ENCODE measurements around the gene PACSIN2. TPM values are rescaled to one million over a fixed set of nuclear protein-coding genes. Genes with fewer than 3 reads are reported as not detected.

The PACSIN2 gene
- total RNA-seq, 1 donor from 2014 or later: 49.8 TPM

- no peak for TF ChIP-seq CTCF (IDR thresholded peaks at IDR 0.05; ENCODE audit: insufficient read depth, low read length, severe bottlenecking)
- DNase-seq (ENCODE audit: low read depth) (no peak), FAIRE-seq (no peak)
- H3K36me3 ChIP-seq (ENCODE audit: control insufficient read depth, insufficient read depth, low read length): no peaks in the 10 kb centered on the region
- H3K4me3 ChIP-seq (ENCODE audit: low read depth, low read length): no peak overlapping the region
- no peaks in the 10 kb centered on the region for H3K27me3 ChIP-seq (ENCODE audit: control insufficient read depth, insufficient read depth, low read length)
These were observed 6.0 kb downstream of the PACSIN2 start for GRCh38 chr22:43008921-43009320.

GRCh38 chr22:43008509-43008908 lies 6.4 kb downstream of the PACSIN2 start:
- Histone ChIP-seq H3K4me3 (ENCODE audit: low read depth, low read length) (no peak overlapping the region), H3K36me3 (ENCODE audit: control insufficient read depth, insufficient read depth, low read length) (no peaks in the 10 kb centered on the region), H3K27me3 (ENCODE audit: control insufficient read depth, insufficient read depth, low read length) (no peaks in the 10 kb centered on the region)
- FAIRE-seq (no peak), DNase-seq (ENCODE audit: low read depth) (no peak)
- TF ChIP-seq CTCF (IDR thresholded peaks at IDR 0.05; ENCODE audit: insufficient read depth, low read length, severe bottlenecking): no peak

- DNase-seq (ENCODE audit: low read depth) (no peak), FAIRE-seq (no peak)
- H3K36me3 ChIP-seq (ENCODE audit: control insufficient read depth, insufficient read depth, low read length): no peaks in the 10 kb centered on the region
- H3K27me3 ChIP-seq (ENCODE audit: control insufficient read depth, insufficient read depth, low read length): no peaks in the 10 kb centered on the region
- H3K4me3 ChIP-seq (ENCODE audit: low read depth, low read length): no peak overlapping the region
- TF ChIP-seq CTCF (IDR thresholded peaks at IDR 0.05; ENCODE audit: insufficient read depth, low read length, severe bottlenecking): no peak
These were observed 7.3 kb downstream of the PACSIN2 start for GRCh38 chr22:43007519-43008102.

GRCh38 chr22:43006753-43007152 lies 8.2 kb downstream of the PACSIN2 start:
- FAIRE-seq: no peak
- Histone ChIP-seq H3K27me3 (ENCODE audit: control insufficient read depth, insufficient read depth, low read length) (no peaks in the 10 kb centered on the region), H3K36me3 (ENCODE audit: control insufficient read depth, insufficient read depth, low read length) (no peaks in the 10 kb centered on the region), H3K4me3 (ENCODE audit: low read depth, low read length) (no peak overlapping the region)
- TF ChIP-seq CTCF (IDR thresholded peaks at IDR 0.05; ENCODE audit: insufficient read depth, low read length, severe bottlenecking): no peak
- DNase-seq (ENCODE audit: low read depth): no peak

- FAIRE-seq: no peak
- DNase-seq (ENCODE audit: low read depth): no peak
These were observed 8.9 kb downstream of the PACSIN2 start for GRCh38 chr22:43006016-43006505.

More at GRCh38 chr22:43006016-43006505, 8.9 kb downstream of the PACSIN2 start:
- H3K36me3 ChIP-seq (ENCODE audit: control insufficient read depth, insufficient read depth, low read length): no peaks in the 10 kb centered on the region
- no peak for TF ChIP-seq CTCF (IDR thresholded peaks at IDR 0.05; ENCODE audit: insufficient read depth, low read length, severe bottlenecking)
- no peaks in the 10 kb centered on the region for H3K27me3 ChIP-seq (ENCODE audit: control insufficient read depth, insufficient read depth, low read length)
- no peak overlapping the region for H3K4me3 ChIP-seq (ENCODE audit: low read depth, low read length)

All from bronchial epithelial cell (primary cell).